GM21825 (cell line): Measurements from ENCODE around the gene NUDT16.

Experiments used
- ATAC-seq: cut with Tn5 transposase; IDR thresholded peaks from one replicate; pipeline ENCODE4 v1.9.1; 2021; ENCODE audit warnings: mild to moderate bottlenecking, moderate library complexity; ENCODE audit not compliant: unreplicated experiment

Gene NUDT16

GRCh38 chr3:131435000-131435399 is 53.4 kb downstream of the NUDT16 start:
- ATAC-seq = no peak
